Motor neuron (in vitro differentiated cells): ENCODE results near the gene KLHL7. TPM values are rescaled to one million over a fixed set of nuclear protein-coding genes. Genes with fewer than 3 reads are reported as not detected.

Experiments
- ATAC-seq, 8 experiments: fragments of 200-7000 bp; cut with Tn5 transposase; replicated peaks in 6 of 8; 2 replicates each; pipeline ENCODE4 v1.8.0; 2021; ENCODE audit warnings: mild to moderate bottlenecking in 8 of 8, moderate library complexity in 8 of 8
- H3K27ac ChIP-seq, 2 donors: fragments of 250-450 bp; sonication (Bioruptor Pico); 2 replicates each; pipeline ENCODE4 v1.9.0; 2021; ENCODE audit warnings: antibody characterized with exemption in 2 of 2, mild to moderate bottlenecking in 2 of 2, moderate library complexity in 1 of 2
- H3K4me1 ChIP-seq, 2 donors: fragments of 250-450 bp; sonication (Bioruptor Pico); replicated peaks in 1 of 2; 2 replicates each; pipeline ENCODE4 v1.6.1; 2021; ENCODE audit warnings: antibody characterized with exemption in 2 of 2, mild to moderate bottlenecking in 2 of 2, moderate library complexity in 1 of 2
- H3K4me3 ChIP-seq, 5 donors: fragments of 250-450 bp; sonication (Bioruptor Pico); 2 replicates each; pipeline ENCODE4 v1.9.0; 2021; ENCODE audit warnings: antibody characterized with exemption in 5 of 5, mild to moderate bottlenecking in 5 of 5, moderate library complexity in 4 of 5
- WGBS, 10 experiments: fragments of 450-650 bp; shearing (Covaris generic); methylation state at CpG; one replicate each; pipeline ENCODE4 v1.0.0; 2022; 5-methylcytosine and 5-hydroxymethylcytosine counted together
- in situ Hi-C, 9 experiments: fragments of 400-800 bp; cut with MboI; loops; one replicate each; pipeline ENCODE4 v1.15.0; 2021; ENCODE audit warnings: low sequenced_read_pairs in 9 of 9, low pct_unique_long_range_greater_than_20kb in 2 of 9; ENCODE audit not compliant: unreplicated experiment in 9 of 9
- total RNA-seq, 8 experiments: library from RNA; unstranded; fragments of 300-600 nt; gene quantifications; 2 replicates each; pipeline versions ENCODE4 v1.2.3 to v1.2.4, GENCODE V29; 2022

Gene KLHL7
- total RNA-seq, 8 experiments from 2014 or later = 26.7 to 82.5 (median 56.7) TPM

- WGBS, 10 experiments = 0 to 100% (median 88%) methylated on average over 1 of the region's 1 CpG; no CpG with 5 or more reads in 2 of the 10 experiments
- ATAC-seq = no peak
- Histone ChIP-seq H3K4me3 (no peak overlapping the region), H3K27ac (no peak overlapping the region), H3K4me1 (no peaks in the 10 kb centered on the region)
- in situ Hi-C loops = no loop called here
Observed at GRCh38 chr7:23093546-23093945, 12.0 kb upstream of the KLHL7 start.

GRCh38 chr7:23096518-23097290 is 8.9 kb upstream of the KLHL7 start:
- 86% methylated on average over 1 of the region's 2 CpGs; no CpG with 5 or more reads in 9 of the 10 experiments for WGBS, 10 experiments
- in situ Hi-C loops = no loop called here
- H3K4me1 ChIP-seq = no peaks in the 10 kb centered on the region
- ATAC-seq = peak in 3 of 8 experiments; percentile 85 to 97 (median 86)
- no peak overlapping the region for H3K4me3 ChIP-seq
- no peak overlapping the region for H3K27ac ChIP-seq

- 60 to 100% methylated on average over 1 of the region's 9 CpGs; no CpG with 5 or more reads in 8 of the 10 experiments for WGBS, 10 experiments
- H3K27ac ChIP-seq = no peak overlapping the region
- in situ Hi-C loops = no loop called here
- ATAC-seq = no peak
- H3K4me3 ChIP-seq = no peak overlapping the region
- no peaks in the 10 kb centered on the region for H3K4me1 ChIP-seq
Observed at GRCh38 chr7:23098029-23098428, 7.6 kb upstream of the KLHL7 start.

- no peaks in the 10 kb centered on the region for H3K4me1 ChIP-seq
- ATAC-seq = no peak
- WGBS, 10 experiments = 37 to 100% (median 76%) methylated on average over 1 to 2 of the region's 2 CpGs; no CpG with 5 or more reads in 1 of the 10 experiments
- no peak overlapping the region for H3K27ac ChIP-seq
- in situ Hi-C loops = no loop called here
- H3K4me3 ChIP-seq = no peak overlapping the region
Observed at GRCh38 chr7:23098460-23098859, 7.1 kb upstream of the KLHL7 start.

GRCh38 chr7:23100697-23101096 is 4.9 kb upstream of the KLHL7 start:
- Histone ChIP-seq H3K27ac (no peak overlapping the region), H3K4me1 (no peaks in the 10 kb centered on the region), H3K4me3 (no peak overlapping the region)
- in situ Hi-C loops = loop anchor here in 1 of 9 experiments (10.0 kb wide), 1 partner anchor 144 kb away; the partner anchor contains the start of gene GPNMB
- WGBS, 10 experiments = 8 to 89% (median 50%) methylated on average over 1 to 2 of the region's 2 CpGs; no CpG with 5 or more reads in 4 of the 10 experiments
- ATAC-seq = no peak

- peak overlapping the region; percentile 4 to 10 for H3K27ac ChIP-seq
- peak overlapping the region; percentile 78 to 99 (median 86) for H3K4me3 ChIP-seq
- H3K4me1 ChIP-seq = peaks cover 17% of the 10 kb centered on the region in 2 donors
- WGBS, 10 experiments = 0 to 5% (median 1%) methylated on average over 4 to 17 of the region's 19 CpGs
- peak; percentile 5 to 39 (median 32) for ATAC-seq
- in situ Hi-C loops = loop anchor here in 1 of 9 experiments (10.0 kb wide), 1 partner anchor 140 kb away; the partner anchor contains the start of gene GPNMB
Observed at GRCh38 chr7:23105086-23105643, 420 bp upstream of the KLHL7 start.

- Histone ChIP-seq H3K4me3 (peak overlapping the region; percentile 78 to 99 (median 86)), H3K27ac (peak overlapping the region; percentile 84 to 88), H3K4me1 (peaks cover 17% of the 10 kb centered on the region in 2 donors)
- in situ Hi-C loops = loop anchor here in 1 of 9 experiments (10.0 kb wide), 1 partner anchor 139 kb away; the partner anchor contains the start of gene GPNMB
- peak; percentile 43 to 57 (median 50) for ATAC-seq
- 0 to 5% (median 1%) methylated on average over 7 to 37 of the region's 46 CpGs; no CpG with 5 or more reads in 1 of the 10 experiments for WGBS, 10 experiments
Observed at GRCh38 chr7:23106057-23106822, 655 bp downstream of the KLHL7 start.

GRCh38 chr7:23106823-23107663 is 1.5 kb downstream of the KLHL7 start:
- in situ Hi-C loops = loop anchor here in 1 of 9 experiments (10.0 kb wide), 1 partner anchor 138 kb away; the partner anchor contains the start of gene GPNMB
- peaks cover 17% of the 10 kb centered on the region in 2 donors for H3K4me1 ChIP-seq
- H3K27ac ChIP-seq = peak overlapping the region in 1 of 2 donors; percentile 88
- no peak for ATAC-seq
- H3K4me3 ChIP-seq = peak overlapping the region; percentile 78 to 99 (median 86)
- WGBS, 10 experiments = 0 to 14% (median 5%) methylated on average over 3 to 9 of the region's 9 CpGs

GRCh38 chr7:23107781-23108180 is 2.2 kb downstream of the KLHL7 start:
- Histone ChIP-seq H3K4me3 (peak overlapping the region; percentile 78 to 99 (median 86)), H3K27ac (no peak overlapping the region), H3K4me1 (peaks cover 17% of the 10 kb centered on the region in 2 donors)
- in situ Hi-C loops = loop anchor here in 1 of 9 experiments (10.0 kb wide), 1 partner anchor 137 kb away; the partner anchor contains the start of gene GPNMB
- 21 to 100% (median 62%) methylated on average over 1 to 2 of the region's 2 CpGs; no CpG with 5 or more reads in 3 of the 10 experiments for WGBS, 10 experiments
- ATAC-seq = no peak

GRCh38 chr7:23108995-23109394 is 3.4 kb downstream of the KLHL7 start:
- Histone ChIP-seq H3K4me1 (peaks cover 17% of the 10 kb centered on the region in 2 donors), H3K4me3 (peak overlapping the region in 2 of 5 donors; percentile 78 to 92), H3K27ac (no peak overlapping the region)
- ATAC-seq = no peak
- WGBS, 10 experiments = 73 to 100% (median 96%) methylated on average over 1 to 4 of the region's 4 CpGs
- in situ Hi-C loops = loop anchor here in 1 of 9 experiments (10.0 kb wide), 1 partner anchor 136 kb away; the partner anchor contains the start of gene GPNMB

- in situ Hi-C loops = loop anchor here in 1 of 9 experiments (10.0 kb wide), 1 partner anchor 135 kb away; the partner anchor contains the start of gene GPNMB
- peaks cover 17% of the 10 kb centered on the region in 2 donors for H3K4me1 ChIP-seq
- 60 to 100% (median 96%) methylated on average over 1 of the region's 1 CpG; no CpG with 5 or more reads in 2 of the 10 experiments for WGBS, 10 experiments
- ATAC-seq = no peak
- H3K4me3 ChIP-seq = peak overlapping the region in 2 of 5 donors; percentile 78 to 92
- no peak overlapping the region for H3K27ac ChIP-seq
Observed at GRCh38 chr7:23109470-23109869, 3.9 kb downstream of the KLHL7 start.

- H3K4me1 ChIP-seq = peaks cover 19 to 27% of the 10 kb centered on the region in 2 donors
- no peak overlapping the region for H3K27ac ChIP-seq
- 63 to 100% (median 95%) methylated on average over 1 to 3 of the region's 3 CpGs; no CpG with 5 or more reads in 1 of the 10 experiments for WGBS, 10 experiments
- in situ Hi-C loops = no loop called here
- ATAC-seq = no peak
- no peak overlapping the region for H3K4me3 ChIP-seq
Observed at GRCh38 chr7:23114896-23115295, 9.3 kb downstream of the KLHL7 start.
